Kidney epithelial cell (primary cell): Measurements from ENCODE around the gene MYO1C. TPM values are rescaled to one million over a fixed set of nuclear protein-coding genes. Genes with fewer than 3 reads are reported as not detected.
A peak's percentile ranks its signal among the peaks of the same experiment; 100 is the strongest.

ENCODE experiments used
- DNase-seq: peaks from one replicate; pipeline ENCODE4 v3.0.0-alpha.2; 2010; ENCODE audit warnings: low read depth
- H3K27me3 ChIP-seq: 2 replicates; pipeline ENCODE4 v1.6.0; 2011; ENCODE audit warnings: low read length; ENCODE audit not compliant: control insufficient read depth, insufficient read depth
- H3K36me3 ChIP-seq: 2 replicates; pipeline ENCODE4 v1.5.1; 2011; ENCODE audit warnings: low read length; ENCODE audit not compliant: control insufficient read depth, insufficient read depth
- H3K4me3 ChIP-seq: 2 replicates; pipeline ENCODE4 v1.5.1; 2011; ENCODE audit warnings: low read depth, mild to moderate bottlenecking, control low read depth, low read length
- total RNA-seq: library from RNA; depleted of rRNA; stranded (reverse); fragments of >200 nt; gene quantifications from 2 replicates; pipeline ENCODE4 v1.2.3, GENCODE V29; 2015
- TF ChIP-seq, protein P1 (sequence below): IDR thresholded peaks from 2 replicates; pipeline ENCODE4 v1.5.1; 2011; ENCODE audit warnings: mild to moderate bottlenecking, moderate library complexity, low read length, control low read depth, inconsistent platforms; ENCODE audit not compliant: insufficient read depth, poor library complexity, severe bottlenecking

The MYO1C gene
- total RNA-seq: 131 and 152 TPM in 2 replicates

DNA sequence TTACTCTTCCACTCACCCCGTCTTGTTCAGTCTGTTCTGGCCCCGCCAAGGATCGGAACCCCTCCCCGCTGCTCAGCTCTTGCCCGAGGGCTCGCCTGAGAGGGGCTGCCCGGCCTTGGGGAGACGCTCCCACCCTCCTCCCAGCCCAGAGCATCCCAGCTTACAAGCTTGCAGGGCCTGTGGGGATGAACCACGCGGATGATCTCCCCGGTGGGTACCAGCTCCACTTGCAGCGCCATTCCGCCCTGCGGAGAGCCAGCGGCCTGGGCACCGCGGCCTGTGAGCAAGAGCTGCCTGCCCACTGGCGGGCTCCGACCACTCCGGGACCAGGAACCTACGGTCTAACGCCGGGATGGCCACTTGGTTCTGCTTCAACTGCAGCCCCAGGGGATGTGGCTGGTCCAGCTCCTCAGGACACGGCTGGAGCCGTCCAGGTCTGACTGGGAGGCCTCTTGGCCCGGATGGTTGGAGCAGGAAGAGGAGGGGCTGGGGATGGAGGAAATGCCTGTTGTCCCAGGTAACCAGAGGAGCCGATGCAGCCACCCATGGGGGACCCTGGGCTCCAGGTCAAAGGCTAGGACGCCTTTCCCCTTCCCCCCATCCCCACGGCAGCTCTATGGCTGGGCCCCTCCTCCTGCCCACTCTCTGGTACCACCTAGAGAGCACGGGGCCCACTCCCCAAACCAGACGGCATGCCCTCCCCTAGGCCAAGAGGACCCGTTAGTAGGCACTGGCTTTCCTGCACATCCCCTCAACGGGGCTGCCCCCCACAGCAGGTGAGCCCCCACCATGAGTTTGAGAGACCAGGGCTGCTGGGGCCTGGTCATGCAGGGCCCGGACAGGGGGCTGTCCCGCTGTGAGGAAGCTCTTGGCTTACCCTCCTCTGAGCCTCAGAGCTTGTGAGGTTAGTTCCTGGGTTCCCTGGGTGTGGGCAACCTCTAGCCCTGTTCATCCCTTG is at the start of gene MYO1C:
Gene MYO1C, minus strand, starts transcription at position 438 of the 958 bp plus-strand sequence. Its CDS starts 199 bp downstream, at position 239.
- Histone ChIP-seq H3K27me3 (no peaks in the 10 kb centered on the region), H3K4me3 (peak within 1 kb of the TSS; percentile 66), H3K36me3 (no peaks in the 10 kb centered on the region)
- DNase-seq: no peak
- TF ChIP-seq, protein P1, sequence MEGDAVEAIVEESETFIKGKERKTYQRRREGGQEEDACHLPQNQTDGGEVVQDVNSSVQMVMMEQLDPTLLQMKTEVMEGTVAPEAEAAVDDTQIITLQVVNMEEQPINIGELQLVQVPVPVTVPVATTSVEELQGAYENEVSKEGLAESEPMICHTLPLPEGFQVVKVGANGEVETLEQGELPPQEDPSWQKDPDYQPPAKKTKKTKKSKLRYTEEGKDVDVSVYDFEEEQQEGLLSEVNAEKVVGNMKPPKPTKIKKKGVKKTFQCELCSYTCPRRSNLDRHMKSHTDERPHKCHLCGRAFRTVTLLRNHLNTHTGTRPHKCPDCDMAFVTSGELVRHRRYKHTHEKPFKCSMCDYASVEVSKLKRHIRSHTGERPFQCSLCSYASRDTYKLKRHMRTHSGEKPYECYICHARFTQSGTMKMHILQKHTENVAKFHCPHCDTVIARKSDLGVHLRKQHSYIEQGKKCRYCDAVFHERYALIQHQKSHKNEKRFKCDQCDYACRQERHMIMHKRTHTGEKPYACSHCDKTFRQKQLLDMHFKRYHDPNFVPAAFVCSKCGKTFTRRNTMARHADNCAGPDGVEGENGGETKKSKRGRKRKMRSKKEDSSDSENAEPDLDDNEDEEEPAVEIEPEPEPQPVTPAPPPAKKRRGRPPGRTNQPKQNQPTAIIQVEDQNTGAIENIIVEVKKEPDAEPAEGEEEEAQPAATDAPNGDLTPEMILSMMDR: no peak

DNA sequence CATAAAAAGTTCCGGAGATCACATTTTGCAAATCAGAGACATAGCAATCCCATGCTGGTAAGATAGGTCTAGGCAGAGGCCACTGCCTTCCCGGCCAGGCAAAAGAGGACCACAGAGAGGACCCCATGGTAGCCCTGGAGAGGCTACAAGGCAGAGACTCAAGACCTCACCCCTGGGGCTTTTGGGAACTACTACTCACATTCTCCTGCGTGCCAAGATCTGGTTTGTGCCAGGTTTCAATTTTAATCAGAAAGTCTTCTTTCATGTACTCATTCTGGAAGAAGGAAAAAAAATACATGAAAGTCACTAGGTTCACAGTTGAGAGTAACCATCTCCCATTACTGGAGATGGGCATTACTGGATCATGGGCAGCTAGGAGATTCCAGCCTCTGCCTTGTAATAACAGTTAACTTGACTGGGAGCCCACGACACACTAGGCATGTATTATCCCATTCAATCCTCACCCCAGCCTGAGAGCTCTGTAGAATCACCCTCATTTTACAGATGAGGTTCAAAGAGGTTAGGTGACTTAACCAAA is 49.0 kb upstream of the MYO1C start:
- TF ChIP-seq, protein P1: no peak
- Histone ChIP-seq H3K27me3 (no peaks in the 10 kb centered on the region), H3K4me3 (no peak overlapping the region), H3K36me3 (peaks cover 6% of the 10 kb centered on the region)
- no peak for DNase-seq

GRCh38 chr17:1539811-1540210 is 47.3 kb upstream of the MYO1C start:
- Histone ChIP-seq H3K36me3 (peaks cover 4% of the 10 kb centered on the region), H3K27me3 (no peaks in the 10 kb centered on the region), H3K4me3 (no peak overlapping the region)
- no peak for DNase-seq
- TF ChIP-seq, protein P1: no peak

- DNase-seq: no peak
- TF ChIP-seq, protein P1: no peak
- Histone ChIP-seq H3K27me3 (no peaks in the 10 kb centered on the region), H3K4me3 (no peak overlapping the region), H3K36me3 (peaks cover 2% of the 10 kb centered on the region)
Observed at GRCh38 chr17:1535737-1536136, 43.3 kb upstream of the MYO1C start.

GRCh38 chr17:1533661-1534325 is 41.3 kb upstream of the MYO1C start:
- no peak for DNase-seq
- H3K27me3 ChIP-seq: no peaks in the 10 kb centered on the region
- no peak overlapping the region for H3K4me3 ChIP-seq
- H3K36me3 ChIP-seq: peaks cover 2% of the 10 kb centered on the region
- TF ChIP-seq, protein P1: no peak
